B cell (primary cell): ENCODE data around the gene PAM. TPM values are rescaled to one million over a fixed set of nuclear protein-coding genes. Genes with fewer than 3 reads are reported as not detected.

ENCODE experiments used
- ATAC-seq: fragments of 200-7000 bp; cut with Tn5 transposase; one replicate; pipeline ENCODE4 v1.10.0; 2021; ENCODE audit warnings: low read depth, mild to moderate bottlenecking, moderate number of reproducible peaks, moderate library complexity
- CTCF ChIA-PET: fragments of 350-600 bp; sonication (Branson Sonifier 250); formaldehyde crosslinking; loops from one replicate; lab custom pipeline; 2021; ENCODE audit warnings: antibody characterized with exemption, inconsistent platforms; lab: Charles Lee
- POLR2A ChIA-PET: fragments of 350-600 bp; sonication (Branson Sonifier 250); formaldehyde crosslinking; loops from one replicate; lab custom pipeline; 2021; ENCODE audit warnings: antibody characterized with exemption; lab: Charles Lee
- DNase-seq: peaks from one replicate; pipeline ENCODE4 v3.0.0; 2013
- H2AFZ ChIP-seq: 2 replicates; pipeline ENCODE4 v1.6.1; 2012; ENCODE audit warnings: mild to moderate bottlenecking, low read depth, low read length; ENCODE audit not compliant: insufficient read depth, poor library complexity, severe bottlenecking
- H3K27ac ChIP-seq, 2 donors: 1 replicate in 1 of 2; 2 replicates in 1 of 2; pipeline ENCODE4 v1.5.1; 2012 to 2013; ENCODE audit warnings: low read length in 2 of 2, mild to moderate bottlenecking in 2 of 2, moderate library complexity in 1 of 2
- H3K27me3 ChIP-seq, 4 experiments: fragments of 200-600 bp in 1 of 4; sonication (generic) in 1 of 4; replicated peaks in 1 of 4; 1 replicate in 2 of 4; 2 replicates in 2 of 4; pipeline versions ENCODE4 v1.6.1 to v1.7.0; 2013 to 2016; ENCODE audit warnings: low read length in 3 of 4, mild to moderate bottlenecking in 2 of 4, mixed read lengths in 1 of 4, moderate library complexity in 1 of 4; ENCODE audit not compliant: insufficient read depth in 4 of 4, control insufficient read depth in 3 of 4; ENCODE audit errors: control extremely low read depth in 1 of 4
- H3K36me3 ChIP-seq, 2 experiments: replicated peaks in 1 of 2; 1 replicate in 1 of 2; 2 replicates in 1 of 2; pipeline versions ENCODE4 v1.6.1 to v1.7.1; 2013; ENCODE audit warnings: low read length in 1 of 2; ENCODE audit not compliant: insufficient read depth in 2 of 2, control insufficient read depth in 1 of 2; ENCODE audit errors: control extremely low read depth in 1 of 2, extremely low read depth in 1 of 2
- H3K4me1 ChIP-seq, 2 donors: fragments of 200-600 bp in 1 of 2; sonication (generic) in 1 of 2; 1 replicate in 1 of 2; 2 replicates in 1 of 2; pipeline versions ENCODE4 v1.5.1 to v1.6.1; 2013 to 2017; ENCODE audit warnings: low read length in 2 of 2; ENCODE audit not compliant: control insufficient read depth in 2 of 2, insufficient read depth in 2 of 2
- H3K4me2 ChIP-seq: replicated peaks from 2 replicates; pipeline ENCODE3; 2012; ENCODE audit warnings: mild to moderate bottlenecking, low read depth, low read length; ENCODE audit not compliant: poor library complexity, severe bottlenecking
- H3K4me3 ChIP-seq, 5 experiments: fragments of 200-600 bp in 1 of 5; sonication (generic) in 1 of 5; 1 replicate in 3 of 5; 2 replicates in 2 of 5; pipeline versions ENCODE4 v1.5.1 to v1.7.0; 2011 to 2016; ENCODE audit warnings: low read length in 4 of 5, mild to moderate bottlenecking in 4 of 5, low read depth in 2 of 5, control low read depth in 1 of 5, moderate library complexity in 1 of 5; ENCODE audit not compliant: insufficient read depth in 1 of 5; ENCODE audit errors: control extremely low read depth in 1 of 5, extremely low read depth in 1 of 5
- H3K79me2 ChIP-seq: fragments of 200-600 bp; sonication (generic); one replicate; pipeline ENCODE4 v1.6.0; 2016; ENCODE audit warnings: low read length; ENCODE audit not compliant: control insufficient read depth, insufficient read depth
- H3K9ac ChIP-seq: fragments of 200-600 bp; sonication (generic); 2 replicates; pipeline ENCODE4 v1.6.1; 2017; ENCODE audit warnings: mild to moderate bottlenecking, low read length, moderate library complexity
- H3K9me3 ChIP-seq, 3 donors: one replicate each; pipeline versions ENCODE4 v1.6.1 to v1.7.1; 2013; ENCODE audit warnings: low read length in 2 of 3; ENCODE audit not compliant: control insufficient read depth in 2 of 3, insufficient read depth in 1 of 3; ENCODE audit errors: control extremely low read depth in 1 of 3
- H4K20me1 ChIP-seq: 2 replicates; pipeline ENCODE4 v1.6.0; 2012; ENCODE audit warnings: mild to moderate bottlenecking, low read length; ENCODE audit not compliant: insufficient read depth, control insufficient read depth, poor library complexity, severe bottlenecking
- H3K27ac Mint-ChIP-seq: one replicate; pipeline ENCODE4 v1.8.0; 2021; ENCODE audit warnings: mixed read lengths
- H3K27me3 Mint-ChIP-seq: one replicate; pipeline ENCODE4 v1.8.0; 2021; ENCODE audit warnings: mixed read lengths
- H3K4me1 Mint-ChIP-seq: one replicate; pipeline ENCODE4 v1.8.0; 2021; ENCODE audit warnings: mixed read lengths
- H3K4me3 Mint-ChIP-seq: one replicate; pipeline ENCODE4 v1.8.0; 2021; ENCODE audit warnings: mixed read lengths
- H3K9me3 Mint-ChIP-seq: one replicate; pipeline ENCODE4 v1.8.0; 2022; ENCODE audit warnings: mixed read lengths; ENCODE audit not compliant: insufficient read depth
- EZH2 ChIP-seq: IDR thresholded peaks from 2 replicates; pipeline ENCODE4 v1.6.1; 2012; ENCODE audit warnings: borderline replicate concordance, low read depth, mild to moderate bottlenecking, moderate library complexity, low read length; ENCODE audit not compliant: insufficient read depth, poor library complexity, severe bottlenecking
- WGBS: methylation state at CpG from one replicate; pipeline ENCODE4 v1.1.5; 2013; ENCODE audit warnings: missing lambda C conversion rate; ENCODE audit not compliant: insufficient coverage; 5-methylcytosine and 5-hydroxymethylcytosine counted together
- intact Hi-C: fragments of 100-400 bp; cut with micrococcal nuclease; formaldehyde crosslinking; loops from one replicate; pipeline ENCODE4 v1.10.0; 2022
- polyA plus RNA-seq: library from polyadenylated mRNA; depleted of rRNA; stranded (reverse); fragments of >200 nt; gene quantifications from 2 replicates; pipeline ENCODE4 v1.2.3, GENCODE V29; 2012
- total RNA-seq, 2 donors: library from RNA; stranded (reverse); fragments of 120-200 nt in 1 of 2; gene quantifications; 1 replicate in 1 of 2; 2 replicates in 1 of 2; pipeline versions ENCODE4 v1.2.3 to v1.2.4, GENCODE V29; 2013 to 2022
- TF ChIP-seq, protein P1 (sequence below): fragments of 200-600 bp; IDR thresholded peaks from one replicate; pipeline ENCODE4 v1.8.0; 2022; ENCODE audit warnings: antibody characterized with exemption, mild to moderate bottlenecking

The PAM gene
- total and polyA plus RNA-seq, 2 donors (not counting 1 experiment from before 2014, with no cell fraction given): 1.00 to 34.8 TPM

- no peak for ATAC-seq
- H3K9ac ChIP-seq: no peak overlapping the region
- whole genome bisulfite sequencing: 67% methylated on average over 1 of the region's 6 CpGs
- ChIA-PET CTCF (no interaction called here), POLR2A (no interaction called here)
- H3K27ac ChIP-seq: no peak overlapping the region
- no peak for TF ChIP-seq EZH2
- H4K20me1 ChIP-seq: no peaks in the 10 kb centered on the region
- no peaks in the 10 kb centered on the region for H3K9me3 ChIP-seq
- Mint-ChIP-seq H3K27ac (no peak overlapping the region), H3K27me3 (no peaks in the 10 kb centered on the region), H3K4me3 (no peak overlapping the region), H3K4me1 (no peaks in the 10 kb centered on the region), H3K9me3 (no peaks in the 10 kb centered on the region)
- H3K79me2 ChIP-seq: no peaks in the 10 kb centered on the region
- intact Hi-C loops: no loop called here
- H3K4me1 ChIP-seq: no peaks in the 10 kb centered on the region
- H3K4me3 ChIP-seq: no peak overlapping the region
- H3K27me3 ChIP-seq: no peaks in the 10 kb centered on the region
- no peak overlapping the region for H2AFZ ChIP-seq
- no peak for DNase-seq
- no peaks in the 10 kb centered on the region for H3K36me3 ChIP-seq
- no peak overlapping the region for H3K4me2 ChIP-seq
Observed at GRCh38 chr5:102932781-102933180, 177.7 kb downstream of the PAM start.

GRCh38 chr5:102933316-102933715, 178.2 kb downstream of the PAM start:
- Mint-ChIP-seq H3K4me3 (no peak overlapping the region), H3K4me1 (no peaks in the 10 kb centered on the region), H3K27me3 (no peaks in the 10 kb centered on the region), H3K27ac (no peak overlapping the region), H3K9me3 (no peaks in the 10 kb centered on the region)
- Histone ChIP-seq H3K9me3 (no peaks in the 10 kb centered on the region), H3K36me3 (no peaks in the 10 kb centered on the region), H3K27me3 (no peaks in the 10 kb centered on the region), H3K4me2 (no peak overlapping the region), H3K79me2 (no peaks in the 10 kb centered on the region), H3K9ac (no peak overlapping the region), H3K27ac (no peak overlapping the region), H4K20me1 (no peaks in the 10 kb centered on the region), H3K4me3 (no peak overlapping the region), H2AFZ (no peak overlapping the region), H3K4me1 (no peaks in the 10 kb centered on the region)
- intact Hi-C loops: no loop called here
- no CpG with 5 or more reads among the region's 1 CpG for WGBS
- CTCF ChIA-PET: no interaction called here
- ATAC-seq (no peak), DNase-seq (no peak)
- TF ChIP-seq EZH2: no peak
- TF ChIP-seq, protein P1, sequence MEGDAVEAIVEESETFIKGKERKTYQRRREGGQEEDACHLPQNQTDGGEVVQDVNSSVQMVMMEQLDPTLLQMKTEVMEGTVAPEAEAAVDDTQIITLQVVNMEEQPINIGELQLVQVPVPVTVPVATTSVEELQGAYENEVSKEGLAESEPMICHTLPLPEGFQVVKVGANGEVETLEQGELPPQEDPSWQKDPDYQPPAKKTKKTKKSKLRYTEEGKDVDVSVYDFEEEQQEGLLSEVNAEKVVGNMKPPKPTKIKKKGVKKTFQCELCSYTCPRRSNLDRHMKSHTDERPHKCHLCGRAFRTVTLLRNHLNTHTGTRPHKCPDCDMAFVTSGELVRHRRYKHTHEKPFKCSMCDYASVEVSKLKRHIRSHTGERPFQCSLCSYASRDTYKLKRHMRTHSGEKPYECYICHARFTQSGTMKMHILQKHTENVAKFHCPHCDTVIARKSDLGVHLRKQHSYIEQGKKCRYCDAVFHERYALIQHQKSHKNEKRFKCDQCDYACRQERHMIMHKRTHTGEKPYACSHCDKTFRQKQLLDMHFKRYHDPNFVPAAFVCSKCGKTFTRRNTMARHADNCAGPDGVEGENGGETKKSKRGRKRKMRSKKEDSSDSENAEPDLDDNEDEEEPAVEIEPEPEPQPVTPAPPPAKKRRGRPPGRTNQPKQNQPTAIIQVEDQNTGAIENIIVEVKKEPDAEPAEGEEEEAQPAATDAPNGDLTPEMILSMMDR: no peak
- POLR2A ChIA-PET: no interaction called here
